NCI-H2171 (cell line): ENCODE measurements around the gene ZNF37A.
"Not testable (repeated sequence)": the region's sequence is repeated elsewhere in the genome, so short reads cannot be mapped to it uniquely, and the experiment has no call there.

Source experiments
- DNase-seq: peaks from one replicate; lab custom pipeline; 2025; lab: John Stamatoyannopoulos, UW

Gene ZNF37A

DNA sequence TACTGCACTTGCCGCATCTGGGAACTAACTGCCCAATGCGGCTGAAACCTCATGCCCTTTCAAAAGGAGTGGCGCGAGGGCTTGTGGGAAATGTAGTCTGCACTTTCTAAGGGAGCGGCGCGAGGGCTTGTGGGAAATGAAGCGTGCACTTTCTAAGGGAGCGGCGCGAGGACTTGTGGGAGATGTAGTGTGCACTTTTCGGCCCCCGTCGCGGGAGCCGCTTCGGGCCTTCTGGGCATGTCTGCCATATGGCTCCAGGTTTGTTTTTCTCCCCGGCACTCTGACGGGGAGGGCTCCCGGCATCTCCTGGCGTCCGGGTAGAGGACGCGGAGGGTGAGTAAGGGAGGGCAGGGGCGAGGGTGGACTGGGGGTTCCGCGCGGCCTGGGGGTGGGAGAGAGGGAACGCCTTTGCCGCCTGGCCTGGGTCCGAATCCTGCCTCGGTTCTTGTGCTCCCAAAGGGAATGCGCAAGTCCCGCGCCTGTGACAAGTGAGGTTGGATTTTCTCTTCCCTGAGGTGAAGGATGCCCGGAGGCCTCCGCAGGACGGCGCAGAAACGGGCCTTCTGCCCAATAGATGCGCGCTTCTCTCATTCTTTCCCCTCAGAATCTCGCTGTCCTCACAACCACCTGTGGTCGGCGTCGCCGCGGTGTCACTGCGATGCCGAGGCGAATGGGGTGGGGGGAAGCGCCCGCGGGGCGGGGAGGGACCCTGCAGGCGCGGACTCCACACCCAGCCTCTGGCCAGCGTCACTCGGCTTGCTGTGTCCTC lies at the start of gene ZNF37A:
TSS of gene ZNF37A (plus strand) at position 180 of the 769 bp plus-strand sequence. CDS start 2,281 bp downstream, outside the sequence.
- DNase-seq, result peak; percentile 79

DNA sequence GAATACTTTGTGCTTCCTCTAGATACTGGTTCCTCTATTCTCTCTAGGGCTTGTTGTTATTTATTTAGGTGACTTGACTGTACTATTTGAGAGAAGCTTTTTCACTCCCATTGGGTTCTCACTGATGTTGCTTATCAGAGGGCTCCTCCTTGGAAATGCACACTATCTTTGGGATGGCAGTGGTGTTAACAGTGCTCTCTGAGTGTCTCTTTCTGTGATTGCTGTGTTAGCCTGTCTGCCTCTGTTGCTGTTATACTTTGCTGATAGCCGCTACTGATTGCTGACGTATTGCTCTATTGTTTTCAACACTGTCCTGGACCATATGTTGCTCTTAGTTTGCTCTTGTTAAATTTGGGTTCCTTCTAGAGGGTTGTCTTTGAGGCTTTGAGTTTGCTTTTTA lies 49.0 kb upstream of the ZNF37A start:
- no peak for DNase-seq

DNA sequence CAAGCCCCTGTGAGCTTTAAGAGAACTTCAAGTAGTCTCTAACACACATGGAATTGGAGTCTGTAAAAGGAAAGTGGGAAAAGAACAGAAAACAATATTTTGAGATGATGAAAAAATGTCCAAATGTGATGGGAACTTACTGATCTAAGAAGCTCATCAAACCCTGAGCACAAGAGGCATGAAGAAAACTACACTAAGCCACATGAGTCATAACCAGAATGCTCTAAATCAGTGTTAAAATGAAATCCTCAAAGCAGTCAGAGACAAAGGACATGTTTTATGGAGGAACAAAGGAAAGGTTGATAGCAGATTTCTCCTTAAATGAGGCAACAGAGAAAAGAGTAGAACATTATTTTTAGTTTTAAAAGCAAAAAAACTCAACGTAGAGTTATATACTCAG lies 46.5 kb upstream of the ZNF37A start:
- DNase-seq, result no peak

DNA sequence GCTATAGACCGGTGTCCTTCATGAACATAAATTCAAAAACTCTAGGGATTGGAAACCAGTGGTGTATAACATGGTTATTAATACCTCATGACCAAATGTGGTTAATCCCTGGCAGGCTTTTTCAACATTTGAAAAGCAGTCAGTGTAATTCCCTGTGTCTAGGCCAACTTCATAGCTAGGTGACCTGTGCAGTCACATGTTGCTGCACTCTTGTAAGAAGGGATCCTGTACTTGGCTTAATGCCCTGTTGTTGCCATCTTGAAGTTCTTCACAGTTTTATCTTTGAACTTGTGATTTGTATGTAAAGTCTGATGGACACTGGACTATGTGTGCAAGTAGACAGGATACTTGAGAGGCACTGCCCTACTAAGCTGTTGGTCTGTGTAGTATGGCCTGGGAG lies 43.9 kb upstream of the ZNF37A start:
- DNase-seq, result no peak

DNA sequence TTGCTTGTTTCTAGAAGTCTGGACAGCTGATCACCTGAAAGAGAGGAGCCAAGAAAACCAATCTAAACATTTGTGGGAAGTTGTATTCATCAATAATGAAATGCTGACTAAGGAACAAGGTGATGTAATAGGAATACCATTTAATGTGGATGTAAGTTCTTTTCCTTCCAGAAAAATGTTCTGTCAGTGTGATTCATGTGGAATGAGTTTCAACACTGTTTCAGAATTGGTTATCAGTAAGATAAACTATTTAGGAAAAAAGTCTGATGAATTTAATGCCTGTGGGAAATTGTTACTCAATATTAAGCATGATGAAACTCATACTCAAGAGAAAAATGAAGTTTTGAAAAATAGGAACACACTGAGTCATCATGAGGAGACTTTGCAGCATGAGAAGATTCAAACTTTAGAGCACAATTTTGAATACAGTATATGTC lies 39.8 kb upstream of the ZNF37A start:
- no peak for DNase-seq

DNA sequence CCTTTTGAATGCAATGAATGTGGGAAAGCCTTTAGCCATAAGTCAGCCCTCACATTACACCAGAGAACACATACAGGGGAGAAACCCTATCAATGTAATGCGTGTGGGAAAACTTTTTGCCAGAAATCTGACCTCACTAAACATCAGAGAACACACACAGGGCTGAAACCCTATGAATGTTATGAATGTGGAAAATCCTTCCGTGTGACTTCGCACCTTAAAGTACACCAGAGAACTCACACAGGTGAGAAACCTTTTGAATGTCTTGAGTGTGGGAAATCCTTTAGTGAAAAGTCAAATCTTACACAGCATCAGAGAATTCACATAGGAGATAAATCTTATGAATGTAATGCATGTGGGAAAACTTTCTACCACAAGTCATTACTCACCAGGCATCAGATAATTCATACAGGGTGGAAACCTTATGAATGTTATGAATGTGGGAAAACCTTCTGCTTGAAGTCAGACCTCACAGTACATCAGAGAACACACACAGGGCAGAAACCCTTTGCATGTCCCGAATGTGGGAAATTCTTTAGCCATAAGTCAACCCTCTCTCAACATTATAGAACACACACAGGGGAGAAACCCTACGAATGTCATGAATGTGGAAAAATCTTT lies 38.8 kb upstream of the ZNF37A start:
- DNase-seq, result not testable (repeated sequence)

DNA sequence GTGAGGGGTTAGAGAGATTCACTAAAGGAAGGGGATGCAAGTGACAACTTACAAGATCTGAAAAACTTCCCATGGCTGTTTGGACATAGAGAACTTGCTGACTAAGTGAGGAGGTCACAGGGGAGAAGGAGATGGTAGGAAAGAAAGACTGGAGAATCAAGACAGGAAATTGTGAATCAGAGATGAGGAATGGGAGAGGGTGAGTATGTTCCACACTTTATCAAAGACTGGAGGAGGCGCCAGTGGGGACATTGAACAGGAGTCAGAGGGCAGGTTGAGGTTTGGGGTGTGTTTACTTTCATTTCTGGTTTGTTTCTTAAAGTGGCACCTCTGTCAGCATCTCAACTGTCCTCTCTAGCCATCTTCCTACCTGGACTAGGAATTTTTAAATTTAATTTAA lies 24.5 kb upstream of the ZNF37A start:
- DNase-seq, result not testable (repeated sequence)

DNA sequence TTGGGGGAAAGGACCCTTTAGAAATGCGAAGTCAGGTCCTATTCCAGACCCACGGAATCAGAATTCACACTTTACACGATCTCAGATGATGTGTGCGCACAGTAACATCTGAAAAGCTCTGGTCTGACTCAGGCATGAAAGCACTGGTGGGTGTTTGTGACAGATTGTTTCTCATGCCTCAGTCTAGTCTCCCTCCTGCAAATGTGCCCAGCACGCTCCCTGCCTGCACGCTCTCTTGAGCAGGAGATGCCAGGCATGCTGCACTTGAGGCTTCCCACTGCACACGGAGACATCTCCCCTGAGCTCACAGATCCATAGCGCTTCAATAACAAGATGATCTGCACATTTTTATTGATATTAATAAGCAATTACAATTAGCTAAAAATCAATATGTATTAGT lies 23.6 kb upstream of the ZNF37A start:
- no peak for DNase-seq

DNA sequence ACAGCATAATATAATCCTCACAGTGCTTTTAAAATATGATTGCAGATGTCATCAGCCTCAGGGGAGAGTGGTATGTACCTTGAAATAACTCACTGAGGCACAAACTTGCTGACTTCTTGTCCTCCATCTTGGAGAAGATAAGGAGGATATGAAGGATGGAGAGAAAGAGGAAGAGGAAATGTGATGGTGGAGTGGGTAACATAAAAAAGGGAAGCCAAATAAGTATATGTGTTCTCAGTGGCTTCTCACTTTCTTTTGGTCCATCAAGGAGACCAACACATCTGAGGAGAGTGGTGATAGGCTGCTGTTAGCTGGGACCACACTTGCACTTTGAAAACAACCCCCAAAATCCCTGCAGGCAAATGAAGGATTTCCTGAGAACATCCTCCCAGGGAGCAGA lies 21.6 kb upstream of the ZNF37A start:
- no peak for DNase-seq

DNA sequence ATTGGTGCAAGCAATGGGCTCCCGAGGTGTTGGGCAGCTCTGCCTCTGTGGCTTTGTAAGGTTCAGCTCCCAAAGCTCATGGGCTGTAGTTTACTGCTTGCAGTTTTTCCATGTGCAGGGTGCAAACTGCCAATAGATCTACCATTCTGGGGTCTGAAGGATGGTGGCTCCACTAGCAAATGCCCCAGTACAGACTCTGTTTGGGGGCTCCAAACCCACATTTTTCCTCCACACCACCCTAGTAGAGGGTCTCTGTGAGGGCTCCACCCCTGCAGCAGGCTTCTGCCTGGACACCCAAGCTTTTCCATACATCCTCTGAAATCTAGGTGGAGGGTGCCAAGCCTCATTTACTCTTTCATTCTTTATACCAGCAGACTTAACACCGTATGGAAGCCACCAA lies 17.4 kb upstream of the ZNF37A start:
- no peak for DNase-seq

DNA sequence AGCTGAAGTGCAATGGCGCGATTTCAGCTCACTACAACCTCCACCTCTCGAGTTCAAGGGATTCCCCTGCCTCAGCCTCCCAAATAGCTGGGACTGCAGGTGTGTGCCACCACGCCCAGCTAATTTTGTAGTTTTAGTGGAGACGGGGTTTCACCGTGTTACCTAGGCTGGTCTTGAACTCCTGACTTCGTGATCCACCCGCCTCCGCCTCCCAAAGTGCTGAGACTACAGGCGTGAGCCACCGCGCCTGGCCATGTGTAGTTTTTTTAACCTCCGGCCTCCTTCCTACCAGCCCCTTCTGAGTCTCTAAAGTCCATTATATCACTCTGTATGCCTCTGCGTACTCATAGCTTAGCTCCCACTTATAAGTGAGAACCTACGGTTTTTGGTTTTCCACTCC lies 819 bp upstream of the ZNF37A start:
- DNase-seq, result not testable (repeated sequence)

DNA sequence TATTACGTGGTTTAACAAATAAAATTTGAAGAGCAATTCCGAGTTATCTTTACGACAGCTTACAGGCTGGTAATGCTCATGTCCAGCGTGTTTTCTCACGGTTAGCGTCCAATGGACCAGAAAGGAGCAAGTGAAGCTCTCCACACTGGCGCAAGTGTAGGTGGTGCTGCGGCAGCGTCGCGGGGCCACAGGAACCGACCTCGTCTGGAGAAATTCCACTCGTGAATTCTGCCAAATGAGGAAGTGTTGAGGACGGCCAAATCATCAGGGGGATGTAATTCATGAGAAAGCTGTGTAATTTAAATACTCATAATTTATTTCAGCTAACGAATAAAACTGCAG lies 350 bp upstream of the ZNF37A start:
- no peak for DNase-seq

DNA sequence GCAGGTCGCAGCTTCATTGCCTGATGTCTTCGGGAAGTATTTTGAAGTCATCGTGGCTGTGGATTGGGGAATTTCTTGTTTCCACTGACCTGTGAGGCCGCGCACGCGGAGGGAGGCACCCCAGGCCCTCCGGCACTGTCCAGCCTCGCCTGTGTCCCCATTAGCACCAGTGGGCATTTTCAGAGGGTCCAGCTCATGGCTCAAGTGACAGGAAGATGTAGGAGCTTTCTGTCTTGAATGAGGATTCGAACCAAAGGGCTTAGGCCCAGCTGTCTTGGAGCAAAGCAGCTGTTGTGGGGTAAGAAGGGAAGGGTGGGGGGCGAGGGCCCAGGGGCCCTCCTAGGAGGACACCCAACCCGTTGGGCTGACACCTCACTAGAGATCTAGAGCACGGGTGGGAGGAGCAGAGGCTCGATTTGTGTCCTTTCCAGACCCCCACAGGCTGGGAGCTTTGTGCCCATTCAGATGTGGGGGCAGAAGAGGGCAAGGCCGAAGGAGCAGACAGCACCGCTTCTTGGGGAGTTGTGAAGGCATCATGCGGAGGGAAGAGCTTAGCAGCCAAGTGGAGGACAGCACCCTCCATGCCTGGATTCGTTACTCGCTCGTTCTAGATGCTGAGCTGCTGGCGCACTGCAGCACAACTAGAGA lies 914 bp downstream of the ZNF37A start:
- no peak for DNase-seq

DNA sequence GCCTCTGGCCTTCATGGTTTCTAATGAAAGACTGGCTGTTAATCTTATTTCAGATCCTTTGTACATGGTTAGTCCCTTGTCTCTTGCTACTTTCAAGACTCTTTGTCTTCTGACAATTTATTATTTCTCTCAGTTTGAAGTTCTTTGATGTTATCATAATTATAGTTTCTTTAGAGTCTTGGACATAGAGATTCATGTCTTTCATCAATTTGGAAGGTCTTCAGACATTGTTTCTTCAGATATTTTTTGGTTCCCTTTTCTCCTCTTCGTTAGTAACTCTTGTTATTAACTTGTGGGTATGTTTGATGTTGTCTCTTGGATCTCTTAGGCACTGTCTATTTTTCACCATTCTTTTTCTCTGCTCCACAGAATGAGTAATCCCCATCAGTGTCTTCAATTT lies 8.7 kb downstream of the ZNF37A start:
- no peak for DNase-seq

DNA sequence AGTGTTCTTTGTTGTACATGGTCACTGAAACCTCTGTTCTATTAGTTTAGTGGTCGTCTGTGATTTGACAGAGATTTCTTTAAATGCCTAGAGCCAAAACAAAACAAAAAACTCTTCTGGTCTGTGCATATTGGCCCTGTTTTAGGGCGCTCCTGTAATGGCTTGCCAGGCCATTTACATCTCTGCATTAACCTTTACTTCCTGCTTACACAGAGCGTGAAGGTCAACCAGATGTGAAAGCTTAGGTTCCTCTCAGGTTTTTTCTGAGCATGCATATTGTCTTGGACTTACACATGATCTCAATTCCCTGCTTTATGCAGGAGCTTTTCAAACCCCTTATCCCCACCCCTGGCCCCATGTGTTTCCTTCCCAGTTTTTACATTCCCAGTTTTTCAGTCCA lies 9.6 kb downstream of the ZNF37A start:
- no peak for DNase-seq

DNA sequence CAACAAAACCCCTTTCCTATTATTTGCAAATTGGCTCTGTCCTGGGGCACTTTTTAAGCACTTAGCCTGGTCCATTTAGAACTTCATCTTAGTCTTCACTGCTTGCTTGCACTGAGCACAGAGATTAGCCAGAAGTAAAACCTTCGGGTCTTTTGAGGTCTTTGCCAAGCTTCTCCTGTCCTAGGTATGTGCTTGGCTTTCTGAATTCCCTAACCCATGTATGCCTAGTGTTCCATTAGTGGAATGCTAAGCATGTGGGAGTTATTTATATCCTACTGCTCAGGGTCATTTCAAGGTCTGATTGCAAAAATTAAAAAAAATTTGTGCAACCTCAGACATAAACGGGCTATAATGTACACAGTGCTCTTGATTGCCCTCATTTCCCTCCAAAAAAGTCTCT lies 18.0 kb downstream of the ZNF37A start:
- DNase-seq, result no peak

DNA sequence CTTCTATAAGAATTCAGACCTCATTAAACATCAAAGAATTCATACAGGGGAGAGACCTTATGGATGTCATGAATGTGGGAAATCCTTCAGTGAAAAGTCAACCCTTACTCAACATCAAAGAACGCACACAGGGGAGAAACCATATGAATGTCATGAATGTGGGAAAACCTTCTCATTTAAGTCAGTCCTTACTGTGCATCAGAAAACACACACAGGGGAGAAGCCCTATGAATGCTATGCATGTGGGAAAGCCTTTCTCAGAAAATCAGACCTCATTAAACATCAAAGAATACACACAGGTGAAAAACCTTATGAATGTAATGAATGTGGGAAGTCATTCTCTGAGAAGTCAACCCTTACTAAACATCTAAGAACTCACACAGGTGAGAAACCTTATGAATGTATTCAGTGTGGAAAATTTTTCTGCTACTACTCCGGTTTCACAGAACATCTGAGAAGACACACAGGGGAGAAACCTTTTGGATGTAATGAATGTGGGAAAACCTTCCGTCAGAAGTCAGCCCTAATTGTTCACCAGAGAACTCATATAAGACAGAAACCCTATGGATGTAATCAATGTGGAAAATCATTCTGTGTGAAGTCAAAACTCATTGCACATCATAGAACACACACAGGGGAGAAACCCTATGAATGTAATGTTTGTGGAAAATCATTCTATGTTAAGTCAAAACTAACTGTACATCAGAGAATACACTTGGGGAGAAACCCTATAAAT lies 24.1 kb downstream of the ZNF37A start:
- no peak for DNase-seq

DNA sequence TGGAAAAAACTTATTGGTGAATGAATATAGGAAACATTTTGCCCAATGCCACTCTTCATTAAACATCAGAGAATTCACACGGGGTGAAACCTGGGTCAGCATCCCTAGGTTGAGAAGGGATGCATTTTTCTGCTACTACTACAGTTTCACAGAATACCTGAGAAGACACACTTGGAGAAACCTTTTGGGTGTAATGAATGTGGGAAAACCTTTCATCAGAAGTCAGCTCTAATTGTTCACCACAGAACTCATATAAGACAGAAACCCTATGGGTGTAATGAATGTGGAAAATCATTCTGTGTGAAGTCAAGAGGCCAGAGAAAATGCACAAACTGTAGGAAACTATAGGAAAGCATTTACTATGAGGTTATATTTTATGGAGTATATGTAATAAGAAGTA lies 24.9 kb downstream of the ZNF37A start:
- DNase-seq, result no peak

DNA sequence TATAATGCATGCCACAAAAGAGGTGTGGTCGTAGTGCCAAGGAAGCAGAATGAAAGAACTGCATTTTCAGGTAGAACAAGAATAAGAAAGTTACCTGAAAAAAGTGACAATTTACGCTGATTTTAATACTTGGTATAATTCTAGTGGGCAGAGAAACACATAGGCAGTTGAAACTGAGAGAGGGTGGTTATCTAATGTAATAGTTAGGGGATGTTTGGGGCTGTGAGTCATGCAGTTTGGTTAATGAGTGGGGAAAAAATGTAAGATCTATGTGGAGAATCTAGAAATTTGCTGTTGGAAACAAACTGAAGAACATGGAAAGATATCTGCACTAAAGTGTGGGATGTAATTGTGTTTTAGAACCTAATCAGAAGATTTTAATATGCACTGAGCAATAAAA lies 33.7 kb downstream of the ZNF37A start:
- DNase-seq, result no peak

DNA sequence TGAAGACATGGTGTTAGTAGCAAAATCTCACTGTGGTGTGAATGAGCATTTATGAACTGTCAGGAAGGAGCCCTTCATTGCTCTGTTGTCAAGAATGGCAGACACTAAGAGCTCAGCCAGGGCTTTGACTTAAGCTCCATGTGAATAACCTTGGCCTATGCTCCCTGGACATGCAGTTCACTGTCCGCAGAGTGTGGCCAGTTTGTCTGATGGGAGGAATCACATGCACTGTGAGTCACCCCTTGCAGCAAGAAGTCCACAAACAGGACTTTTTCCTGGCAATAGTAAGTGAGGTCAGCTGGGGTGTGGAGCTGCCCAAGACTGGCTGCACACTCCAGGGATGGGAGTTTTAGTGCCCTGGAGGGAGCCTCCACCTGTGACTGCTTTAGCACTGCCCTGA lies 49.5 kb downstream of the ZNF37A start:
- DNase-seq, result no peak

DNA sequence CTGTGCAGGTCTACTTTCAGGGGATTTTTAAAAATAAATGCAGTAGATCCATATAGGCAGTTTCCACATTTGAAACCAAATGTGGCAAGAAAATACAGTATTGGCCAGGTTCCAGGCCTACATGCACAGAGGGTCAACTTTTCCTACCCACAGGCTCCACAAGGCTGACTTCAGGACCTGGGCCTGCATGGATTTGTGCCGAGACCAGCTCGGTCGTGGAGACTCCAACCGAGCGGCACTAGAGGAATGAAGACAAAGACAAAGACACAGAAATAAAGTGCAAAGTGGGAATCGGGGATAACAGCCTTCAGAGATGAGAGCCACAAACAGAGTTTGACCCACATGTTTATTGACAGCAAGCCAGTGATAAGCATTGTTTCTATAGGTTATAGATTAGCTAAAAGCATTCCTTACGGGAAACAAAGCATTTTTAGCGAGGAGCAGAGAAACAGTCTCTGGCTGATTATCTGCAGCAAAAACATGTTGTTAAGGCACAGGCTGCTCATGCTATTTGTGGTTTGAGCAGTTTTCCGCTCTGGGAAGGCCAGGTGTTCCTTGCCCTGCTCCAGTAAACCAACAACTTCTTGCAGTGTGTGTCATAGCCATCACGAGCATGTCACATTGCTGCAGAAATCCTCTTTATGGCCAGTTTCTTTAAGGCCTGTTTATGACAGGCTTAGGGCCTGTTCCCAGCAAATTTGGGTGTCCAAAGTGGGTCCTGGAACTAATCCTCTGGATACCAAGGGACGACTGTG lies 52.6 kb downstream of the ZNF37A start:
- DNase-seq, result no peak

DNA sequence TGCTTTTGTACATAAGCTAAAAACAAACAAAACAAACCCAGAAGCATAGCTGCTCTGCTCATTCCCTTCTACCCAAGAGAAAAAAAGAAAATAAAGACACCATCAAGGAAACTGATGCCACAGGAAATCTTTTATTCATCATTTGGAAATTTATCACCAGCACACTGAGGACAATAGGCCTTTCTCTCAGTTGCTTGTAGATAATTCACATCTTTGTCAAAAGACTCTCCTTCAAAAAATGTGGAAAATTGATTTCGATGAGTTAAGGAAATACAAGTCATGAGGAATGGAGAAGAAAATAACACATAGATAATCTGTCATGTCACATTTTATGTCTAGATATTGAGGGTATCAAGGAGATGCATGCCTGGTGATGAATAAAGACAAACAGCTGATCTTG lies 53.5 kb downstream of the ZNF37A start:
- DNase-seq, result no peak
